ENCODE measurements around the gene KCNE1.
"Not testable (repeated sequence)": the region's sequence is repeated elsewhere in the genome, so short reads cannot be mapped to it uniquely, and the experiment has no call there.

Gene KCNE1

DNA sequence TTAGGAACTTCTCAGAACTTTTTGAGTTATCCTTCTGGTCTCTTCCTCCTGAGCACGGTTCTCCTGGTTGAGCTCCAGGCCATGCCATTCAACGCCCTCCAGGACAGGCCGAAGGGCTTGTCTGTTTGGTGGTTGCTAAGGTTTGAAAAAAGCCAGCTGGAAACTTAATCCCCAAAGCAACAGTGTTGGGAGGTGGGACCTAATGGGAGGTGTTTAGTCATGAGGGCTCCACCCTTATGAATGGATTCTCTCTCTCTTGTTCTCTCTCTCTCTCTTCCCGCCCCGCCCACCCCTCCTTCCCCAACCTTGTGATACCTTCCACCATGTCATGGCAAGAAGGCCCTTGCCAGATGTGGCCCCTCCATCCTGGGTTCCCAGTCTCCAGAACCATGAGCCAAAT is 829 bp downstream of the KCNE1 start:
- no peak for DNase-seq (ENCODE audit: low spot score)

- DNase-seq (ENCODE audit: low spot score): peak; percentile 57
Observed at GRCh38 chr21:34510148-34511142, 1.6 kb downstream of the KCNE1 start.

- DNase-seq (ENCODE audit: low spot score): no peak
Observed at GRCh38 chr21:34509151-34509550, 2.9 kb downstream of the KCNE1 start.

DNA sequence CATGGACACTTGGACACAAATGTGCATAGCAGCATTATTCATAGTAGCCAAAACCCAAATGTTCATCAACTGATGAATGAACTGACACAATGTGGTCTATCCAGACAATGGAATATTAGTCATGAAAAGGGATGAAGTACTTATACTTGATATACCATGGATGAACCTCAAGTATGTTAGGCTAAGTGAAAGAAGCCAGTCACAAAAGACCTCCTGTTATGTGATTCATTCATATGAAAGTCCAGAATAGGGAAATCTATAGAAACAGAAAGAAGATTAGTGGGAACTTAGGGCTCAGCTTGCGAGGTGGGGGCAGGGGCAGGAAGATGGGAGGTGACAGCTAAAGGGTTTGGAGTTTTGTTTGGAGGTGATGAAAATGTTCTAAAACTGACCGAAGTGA is 7.4 kb downstream of the KCNE1 start:
- DNase-seq (ENCODE audit: low spot score): no peak

GRCh38 chr21:34502480-34503106 is 9.4 kb downstream of the KCNE1 start:
- DNase-seq (ENCODE audit: low spot score): no peak

DNA sequence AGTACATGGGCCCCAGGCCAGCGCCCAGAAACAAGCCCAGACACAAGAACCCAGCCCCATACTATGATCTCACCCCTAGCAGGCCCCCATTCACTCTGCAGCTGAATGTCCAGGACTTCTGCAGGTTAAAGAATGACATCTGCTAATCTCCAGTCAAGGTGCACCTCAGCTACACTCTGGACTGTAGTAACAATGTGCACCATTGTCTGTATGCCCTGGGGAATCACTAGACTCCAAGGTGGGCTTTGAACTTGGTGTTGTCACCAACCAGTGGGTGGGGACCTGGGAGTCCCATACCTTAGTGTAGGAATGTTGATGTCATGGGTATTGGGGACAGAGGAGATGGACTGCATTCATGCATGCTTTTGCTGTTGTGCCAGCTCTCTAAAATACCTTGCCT is 10.3 kb downstream of the KCNE1 start:
- no peak for DNase-seq (ENCODE audit: low spot score)

DNA sequence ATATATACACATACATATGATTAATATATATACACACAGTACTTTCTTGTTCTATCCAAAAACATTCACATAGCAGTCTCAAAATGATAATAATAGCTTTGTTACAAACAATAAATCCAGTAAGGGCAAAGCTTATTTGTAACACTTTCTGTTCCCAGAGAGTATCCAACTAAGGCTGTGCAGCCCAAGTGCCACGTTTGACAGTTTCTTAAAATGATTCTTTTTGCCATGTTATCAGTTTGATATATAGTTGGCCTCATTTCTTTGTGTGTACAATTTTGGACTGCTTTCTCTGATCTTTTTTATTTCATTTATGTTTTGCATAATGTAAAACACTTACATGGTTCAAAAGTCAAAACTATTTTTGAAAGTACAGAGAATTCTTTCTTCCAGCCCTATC is 11.8 kb downstream of the KCNE1 start:
- no peak for DNase-seq (ENCODE audit: low spot score)

DNA sequence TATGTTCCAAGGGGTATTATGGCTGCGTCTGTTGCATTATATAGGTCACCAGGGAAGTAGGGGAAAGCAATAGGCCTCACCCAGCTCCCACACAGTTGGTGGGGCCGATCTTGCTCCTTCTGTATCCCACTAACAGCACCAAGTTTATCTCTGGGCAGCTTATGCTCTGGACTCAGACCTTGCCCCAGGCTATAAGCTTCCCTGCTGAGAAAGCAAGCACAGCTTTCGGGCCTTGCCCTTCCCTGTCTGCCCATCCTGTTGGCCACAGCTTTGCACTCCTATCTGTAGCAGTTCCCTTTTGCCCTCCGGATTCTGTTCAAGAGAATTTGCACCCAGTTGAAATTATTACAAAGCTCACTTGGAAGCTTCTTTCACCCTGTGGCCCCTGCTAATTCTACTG is 12.9 kb downstream of the KCNE1 start:
- no peak for DNase-seq (ENCODE audit: low spot score)

DNA sequence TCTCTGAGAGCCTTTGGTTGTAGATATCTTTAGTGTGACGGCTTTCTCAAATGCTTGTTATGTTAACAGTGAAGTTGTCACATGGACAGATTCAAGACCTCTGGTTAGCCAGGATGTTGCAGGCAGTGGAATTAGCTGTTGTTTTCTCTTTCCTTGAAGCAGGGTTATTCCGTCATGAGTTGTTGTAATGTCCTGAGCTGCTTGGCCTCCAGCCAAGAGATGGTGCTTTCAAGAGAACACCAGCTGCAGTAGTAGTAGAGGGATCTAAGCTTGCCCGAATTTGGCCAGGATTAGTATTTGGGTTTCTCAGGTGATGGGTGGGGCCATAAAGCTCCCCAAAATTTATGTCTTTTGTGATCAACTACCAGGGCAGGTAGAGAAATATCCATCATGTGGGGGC is 13.4 kb downstream of the KCNE1 start:
- DNase-seq (ENCODE audit: low spot score): no peak

- not testable (repeated sequence) for DNase-seq (ENCODE audit: low spot score)
Observed at GRCh38 chr21:34483854-34484253, 28.2 kb downstream of the KCNE1 start.

DNA sequence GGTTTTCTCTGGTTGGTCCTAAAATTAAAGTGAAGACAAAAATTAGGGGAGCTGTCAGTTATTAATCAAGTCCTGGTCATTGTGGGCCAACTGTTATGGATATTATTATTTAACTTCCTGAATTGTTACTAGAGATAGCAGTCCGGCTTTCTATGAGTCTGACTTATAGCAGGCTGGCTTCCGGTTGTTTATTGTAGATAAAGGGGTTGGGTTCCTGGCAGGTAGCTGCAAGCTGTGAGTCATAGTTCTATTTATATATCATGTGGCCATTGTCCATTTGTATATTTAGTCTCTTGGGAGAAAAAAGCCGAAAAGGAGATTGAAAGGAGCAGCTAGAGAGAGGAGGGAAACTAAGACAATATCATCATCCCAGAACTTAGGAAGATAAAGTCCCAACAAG is 28.6 kb downstream of the KCNE1 start:
- DNase-seq (ENCODE audit: low spot score): not testable (repeated sequence)

DNA sequence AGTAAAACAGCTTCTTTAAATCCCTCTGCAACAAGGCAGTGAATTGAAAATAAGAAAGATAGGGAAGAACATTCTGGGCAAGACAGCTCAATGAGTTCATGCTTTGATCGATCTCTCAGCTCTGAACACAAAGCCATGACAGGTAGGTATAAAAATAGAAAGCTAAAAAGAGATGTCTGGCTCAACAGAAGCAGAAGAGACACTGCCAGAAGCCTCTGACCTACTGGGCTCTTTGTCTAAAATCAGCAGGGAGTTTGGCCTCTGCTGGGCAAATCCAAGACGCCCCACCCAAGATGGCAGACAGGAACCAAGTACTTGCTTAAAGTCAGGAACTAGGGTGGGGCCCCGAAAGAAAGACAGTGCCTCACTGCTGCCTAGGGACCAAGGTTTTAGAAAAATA is 44.7 kb downstream of the KCNE1 start:
- DNase-seq (ENCODE audit: low spot score): not testable (repeated sequence)

- not testable (repeated sequence) for DNase-seq (ENCODE audit: low spot score)
Observed at GRCh38 chr21:34459426-34459825, 52.6 kb downstream of the KCNE1 start.

GRCh38 chr21:34458266-34458665 is 53.7 kb downstream of the KCNE1 start:
- DNase-seq (ENCODE audit: low spot score): not testable (repeated sequence)

DNA sequence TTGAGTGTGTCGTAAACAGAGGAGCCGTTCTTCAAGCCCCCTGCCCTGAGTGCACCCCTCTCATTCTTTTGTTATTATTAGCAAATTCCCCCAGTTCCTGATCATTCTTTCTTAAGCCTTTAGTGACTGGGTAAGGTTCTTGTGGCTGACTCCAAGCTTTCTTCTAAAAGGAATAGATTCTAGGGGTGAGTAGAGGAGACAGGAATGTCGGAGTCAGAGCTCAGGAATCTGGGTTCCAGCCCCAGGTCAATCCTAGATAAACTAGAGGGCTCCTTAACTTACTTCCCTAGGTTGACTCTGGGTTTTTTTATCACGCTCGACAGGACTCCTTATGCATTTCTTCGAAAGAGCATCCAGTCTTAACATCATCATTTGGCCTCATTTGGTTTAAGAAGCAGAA is 55.8 kb downstream of the KCNE1 start:
- DNase-seq (ENCODE audit: low spot score): not testable (repeated sequence)

- DNase-seq (ENCODE audit: low spot score): not testable (repeated sequence)
Observed at GRCh38 chr21:34455628-34456027, 56.4 kb downstream of the KCNE1 start.

DNA sequence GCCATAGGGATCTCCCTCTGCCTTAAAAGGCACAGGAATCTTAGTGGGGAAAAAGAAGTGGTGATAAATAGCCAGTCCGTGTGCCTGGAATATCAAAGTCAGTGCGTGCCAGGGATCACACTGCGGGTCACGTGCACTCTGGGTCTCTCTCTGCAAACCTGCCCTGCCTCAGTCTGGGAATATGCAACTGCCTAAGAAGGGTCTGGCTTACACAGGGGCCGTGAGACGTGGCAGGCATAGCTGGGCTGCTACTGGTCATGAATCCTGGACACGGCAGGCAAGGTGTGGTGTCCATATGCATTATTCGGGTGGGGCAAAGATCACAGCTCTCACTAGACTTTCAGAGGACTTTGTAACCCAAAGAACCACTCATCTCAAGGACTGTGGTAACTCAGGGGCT is 65.0 kb downstream of the KCNE1 start:
- DNase-seq (ENCODE audit: low spot score): not testable (repeated sequence)

GRCh38 chr21:34443486-34443885 is 68.5 kb downstream of the KCNE1 start:
- DNase-seq (ENCODE audit: low spot score): not testable (repeated sequence)

DNA sequence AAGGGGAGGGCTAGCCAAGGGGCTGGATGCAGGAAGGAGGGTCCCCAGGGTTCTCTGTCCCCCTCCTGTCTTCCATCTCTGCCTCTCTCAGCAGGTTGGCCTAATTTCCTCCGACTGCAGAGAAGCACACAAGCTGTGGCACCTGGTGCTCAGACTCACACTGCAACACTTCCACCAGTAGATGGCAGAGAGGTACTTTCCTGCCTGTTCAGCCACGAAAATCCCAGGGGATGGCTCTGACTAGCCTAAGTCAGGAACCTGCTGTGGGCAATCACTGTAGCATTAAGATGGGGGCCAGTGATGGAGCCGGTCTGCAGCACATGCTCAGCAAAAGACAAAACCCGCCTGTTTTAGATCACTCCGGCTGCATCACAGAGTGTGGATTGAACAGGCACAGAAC is 82.3 kb downstream of the KCNE1 start:
- DNase-seq (ENCODE audit: low spot score): not testable (repeated sequence)

GRCh38 chr21:34428441-34428840 is 83.6 kb downstream of the KCNE1 start:
- not testable (repeated sequence) for DNase-seq (ENCODE audit: low spot score)

DNA sequence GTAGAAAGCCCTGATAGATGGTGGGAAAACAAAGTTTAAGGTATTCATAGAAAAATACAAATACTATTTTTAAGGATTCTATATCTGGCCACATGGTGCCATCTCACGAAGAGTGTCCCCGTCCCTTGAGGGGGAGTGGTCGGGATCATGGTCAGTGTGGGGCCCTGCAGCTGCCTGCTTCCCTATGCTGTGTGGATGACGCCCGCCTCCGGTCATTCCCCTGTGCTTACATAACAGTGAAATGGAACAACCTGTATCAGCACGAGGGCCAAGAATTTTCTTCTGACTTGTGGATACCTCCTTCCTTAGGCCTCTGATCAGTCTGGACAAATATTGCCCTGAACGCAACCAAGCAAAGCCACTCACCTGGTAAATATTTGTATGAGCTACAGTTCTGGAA is 84.7 kb downstream of the KCNE1 start:
- DNase-seq (ENCODE audit: low spot score): not testable (repeated sequence)

DNA sequence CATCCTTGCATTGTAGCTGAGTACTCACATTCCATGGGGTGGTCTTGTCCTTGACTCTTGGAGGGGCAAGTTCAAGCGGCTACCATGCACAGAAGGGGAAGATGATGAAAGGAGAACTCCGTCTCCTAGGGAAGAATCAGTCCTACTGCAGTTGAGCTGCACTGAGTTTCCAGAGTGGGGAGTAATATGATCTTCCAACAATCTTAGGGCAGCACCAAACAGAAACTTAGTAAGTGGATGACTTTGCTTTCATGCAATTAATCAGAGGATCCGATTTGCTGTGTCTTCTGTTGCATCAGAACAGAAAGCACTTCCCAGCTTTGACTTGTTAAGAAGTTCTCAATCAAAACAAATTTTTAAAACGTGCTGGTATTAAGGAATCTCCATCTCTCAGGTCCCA is 88.2 kb downstream of the KCNE1 start, which contains the start of gene SMIM34:
SMIM34 (minus strand) TSS at position 147 of the 400 bp plus-strand sequence; CDS start at position 35, 112 bp downstream.
- DNase-seq (ENCODE audit: low spot score): not testable (repeated sequence)
